HUDEP-2 (cell line): ENCODE data around the gene TMEM270.

Source experiments
- DNase-seq, 76 experiments: peaks; one replicate each; lab custom pipeline; 2025; ENCODE audit not compliant: unreplicated experiment in 76 of 76; lab: John Stamatoyannopoulos, UW

The TMEM270 gene

DNA sequence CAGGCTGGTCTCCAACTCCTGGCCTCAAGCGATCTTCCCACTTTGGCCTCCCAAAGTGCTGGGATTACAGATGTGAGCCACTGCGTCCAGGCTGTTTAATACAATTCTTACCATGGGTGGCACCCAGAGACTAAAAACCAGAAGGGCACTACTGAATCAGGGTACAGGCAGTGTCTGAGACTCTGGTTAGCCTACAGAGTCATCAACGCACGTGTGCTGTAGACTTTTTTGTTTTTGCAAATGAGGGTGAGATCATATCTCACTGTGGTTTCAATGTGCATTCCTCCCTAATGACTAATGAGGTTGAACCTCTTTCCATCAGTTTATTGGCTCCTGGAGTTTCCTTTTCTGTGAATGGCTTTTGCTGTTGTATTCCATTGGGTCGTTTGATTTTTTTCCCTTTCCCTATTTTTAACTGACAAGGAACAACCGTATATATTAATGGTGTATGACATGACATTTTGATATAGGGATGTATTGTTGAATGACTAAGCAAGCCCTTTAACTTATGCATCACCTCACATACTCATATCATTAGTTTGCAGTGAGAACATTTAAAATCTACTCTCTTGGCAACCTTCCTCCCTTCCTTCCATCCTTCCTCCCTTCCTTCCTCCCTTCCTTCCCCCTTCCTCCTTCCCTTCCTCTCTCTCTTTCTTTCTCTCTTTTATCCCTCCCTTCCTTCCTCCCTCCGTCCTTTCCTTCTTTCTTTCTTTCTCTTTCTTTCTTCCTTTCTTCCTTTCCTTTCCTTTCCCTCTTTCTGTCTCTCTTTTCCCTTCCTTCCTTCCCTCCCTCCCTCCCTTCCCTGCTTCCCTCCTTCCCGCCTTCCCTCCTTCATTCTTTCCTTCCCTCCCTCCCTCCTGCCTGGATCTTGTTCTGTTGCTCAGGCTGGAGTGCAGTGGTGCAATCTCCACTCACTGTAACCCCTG is 9.3 kb upstream of the TMEM270 start:
- DNase-seq: peak in 44 of 76 experiments; percentile 8 to 84 (median 63)

DNA sequence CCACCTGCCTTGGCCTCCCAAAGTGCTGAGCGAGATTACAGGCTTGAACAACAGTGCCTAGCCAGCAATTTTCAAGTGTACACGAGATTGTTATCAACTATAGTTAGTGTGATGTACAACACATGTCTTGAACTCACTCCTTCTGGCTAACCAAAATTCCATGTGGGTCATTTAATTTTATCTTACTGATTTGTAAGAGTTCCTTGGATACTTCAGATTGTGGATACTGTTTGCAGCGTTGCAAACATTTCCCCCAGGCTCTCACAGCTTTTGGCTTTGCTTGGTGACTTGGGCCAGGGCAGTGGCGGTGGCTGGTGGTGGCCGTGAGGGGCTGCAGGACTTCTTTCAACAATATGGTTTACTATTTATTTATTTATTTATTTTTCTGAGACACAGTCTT is 8.5 kb upstream of the TMEM270 start:
- DNase-seq: no peak

DNA sequence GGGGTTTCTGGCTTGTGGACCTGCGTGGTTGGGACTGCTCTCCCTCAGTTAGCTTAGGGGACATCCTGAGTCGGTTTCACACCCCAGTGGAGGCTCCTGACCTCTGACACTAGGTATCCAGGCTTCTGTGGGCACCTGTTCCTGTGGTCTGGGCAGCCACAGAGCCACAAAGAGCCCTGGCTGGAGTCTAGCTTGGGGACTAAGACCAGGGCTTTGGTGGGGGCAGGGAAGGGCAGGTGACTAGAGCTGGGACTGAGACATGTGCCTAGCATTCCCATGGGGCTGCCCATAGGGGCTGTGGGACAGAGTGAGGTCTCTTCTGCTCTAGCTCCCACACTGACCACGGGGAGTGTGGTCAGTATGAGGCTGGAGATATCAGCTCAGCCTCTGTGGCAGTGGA is 4.0 kb upstream of the TMEM270 start:
- DNase-seq: no peak

DNA sequence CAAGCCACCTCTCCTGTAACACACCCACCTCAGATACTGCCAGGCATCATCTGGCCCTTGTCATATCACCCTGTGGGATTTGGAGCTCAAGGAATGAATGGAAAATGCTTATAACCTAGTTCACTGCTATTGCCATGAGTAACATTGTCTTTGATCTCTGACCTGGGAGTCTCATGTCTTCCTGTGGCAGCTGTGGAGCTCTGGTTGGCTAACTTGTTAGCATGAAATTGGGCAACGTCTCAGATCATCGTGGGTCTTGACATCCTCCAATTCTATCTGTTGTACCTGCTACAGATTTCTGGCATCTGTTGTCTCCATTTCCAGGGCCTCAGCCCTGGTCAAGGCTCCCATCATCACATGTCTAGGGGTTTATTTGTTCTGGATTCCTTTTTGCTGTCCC is 2.2 kb upstream of the TMEM270 start:
- DNase-seq: no peak

DNA sequence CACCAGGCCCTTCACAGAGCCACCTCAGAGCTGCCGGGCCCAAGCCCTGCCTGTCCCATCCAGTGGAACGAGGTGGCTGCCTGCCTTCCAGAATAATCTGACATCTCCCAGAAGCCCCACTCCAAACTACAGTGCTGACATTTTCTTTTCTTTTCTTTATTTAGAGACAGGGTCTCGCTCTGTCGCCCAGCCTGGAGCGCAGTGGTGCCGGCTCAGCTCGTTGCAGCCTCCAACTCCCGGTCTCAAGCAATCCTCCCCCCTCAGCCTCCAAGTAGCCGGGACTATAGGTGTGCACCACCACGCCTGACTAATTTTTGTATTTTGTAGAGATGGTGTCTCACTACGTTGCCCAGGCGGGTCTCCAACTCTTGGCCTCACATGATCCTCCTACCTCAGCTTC is 346 bp downstream of the TMEM270 start:
- no peak for DNase-seq

DNA sequence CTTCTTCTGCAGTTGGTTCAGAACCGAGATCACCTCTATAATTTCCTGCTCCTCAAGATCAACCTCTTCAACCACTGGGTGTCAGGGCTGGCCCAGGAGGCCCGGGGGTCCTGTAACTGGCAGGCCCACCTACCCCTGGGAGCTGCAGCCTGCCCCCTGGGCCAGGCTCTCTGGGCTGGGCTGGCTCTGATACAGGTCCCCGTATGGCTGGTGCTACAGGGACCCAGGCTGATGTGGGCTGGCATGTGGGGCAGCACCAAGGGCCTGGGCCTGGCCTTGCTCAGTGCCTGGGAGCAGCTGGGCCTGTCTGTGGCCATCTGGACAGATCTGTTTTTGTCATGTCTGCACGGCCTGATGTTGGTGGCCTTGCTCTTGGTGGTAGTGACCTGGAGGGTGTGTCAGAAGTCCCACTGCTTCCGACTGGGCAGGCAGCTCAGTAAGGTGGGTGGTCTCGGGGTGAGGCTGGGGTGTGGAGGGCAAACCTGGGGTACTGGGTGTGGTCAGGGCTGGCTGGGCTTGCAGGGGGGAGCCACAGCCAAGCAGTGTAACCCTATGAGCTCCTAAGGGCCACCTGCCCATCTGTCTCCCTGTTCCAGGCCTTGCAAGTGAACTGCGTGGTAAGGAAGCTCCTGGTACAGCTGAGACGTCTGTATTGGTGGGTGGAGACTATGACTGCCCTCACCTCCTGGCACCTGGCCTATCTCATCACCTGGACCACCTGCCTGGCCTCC is 4.2 kb downstream of the TMEM270 start:
- no peak for DNase-seq

DNA sequence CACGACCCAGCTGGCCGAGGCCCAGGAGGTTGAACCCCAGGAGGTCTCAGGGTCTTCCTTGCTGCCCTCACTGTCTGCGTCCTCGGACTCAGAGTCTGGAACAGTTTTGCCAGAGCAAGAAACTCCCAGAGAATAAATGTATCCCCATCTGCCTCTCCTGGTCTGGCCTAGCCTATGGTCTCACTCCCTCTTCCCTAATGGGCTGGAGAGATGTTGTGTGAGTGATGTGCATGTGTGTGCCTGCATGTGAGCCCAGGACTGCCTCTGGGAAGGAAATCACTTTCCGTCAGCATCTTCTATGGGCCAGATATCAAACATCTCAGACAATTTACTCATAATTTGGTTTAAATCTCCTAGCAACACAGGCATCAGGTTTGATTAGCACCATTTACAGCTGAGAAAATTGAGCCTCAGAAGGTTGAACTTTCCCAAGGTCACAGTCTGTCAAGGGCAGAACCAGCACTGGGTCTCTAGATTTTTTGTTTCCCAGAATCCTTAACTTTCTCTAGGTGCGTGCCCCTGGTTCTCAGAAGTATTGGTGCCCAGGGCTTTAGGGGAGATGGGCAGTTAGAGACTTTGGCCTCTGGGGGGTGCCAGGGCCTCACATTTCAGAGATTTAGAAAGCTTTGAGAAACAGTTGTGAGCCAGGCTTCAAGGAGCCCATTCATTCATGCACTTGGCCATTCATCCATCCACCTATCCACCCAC is 4.9 kb downstream of the TMEM270 start:
- peak in 45 of 76 experiments; percentile 3 to 57 (median 30) for DNase-seq

DNA sequence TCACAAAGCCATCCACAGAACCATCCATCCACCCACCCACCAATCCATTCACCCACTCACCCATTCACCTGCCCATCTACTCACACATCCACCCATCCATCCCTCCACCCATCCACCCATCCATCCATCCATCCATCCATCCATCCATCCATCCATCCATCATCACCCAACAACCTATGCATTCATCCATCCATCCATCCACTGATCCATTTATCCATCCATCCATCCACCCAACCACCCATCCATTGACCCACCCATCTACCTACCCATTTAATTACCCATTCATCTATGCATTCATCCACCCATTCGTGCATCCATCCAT is 5.4 kb downstream of the TMEM270 start:
- no peak for DNase-seq

DNA sequence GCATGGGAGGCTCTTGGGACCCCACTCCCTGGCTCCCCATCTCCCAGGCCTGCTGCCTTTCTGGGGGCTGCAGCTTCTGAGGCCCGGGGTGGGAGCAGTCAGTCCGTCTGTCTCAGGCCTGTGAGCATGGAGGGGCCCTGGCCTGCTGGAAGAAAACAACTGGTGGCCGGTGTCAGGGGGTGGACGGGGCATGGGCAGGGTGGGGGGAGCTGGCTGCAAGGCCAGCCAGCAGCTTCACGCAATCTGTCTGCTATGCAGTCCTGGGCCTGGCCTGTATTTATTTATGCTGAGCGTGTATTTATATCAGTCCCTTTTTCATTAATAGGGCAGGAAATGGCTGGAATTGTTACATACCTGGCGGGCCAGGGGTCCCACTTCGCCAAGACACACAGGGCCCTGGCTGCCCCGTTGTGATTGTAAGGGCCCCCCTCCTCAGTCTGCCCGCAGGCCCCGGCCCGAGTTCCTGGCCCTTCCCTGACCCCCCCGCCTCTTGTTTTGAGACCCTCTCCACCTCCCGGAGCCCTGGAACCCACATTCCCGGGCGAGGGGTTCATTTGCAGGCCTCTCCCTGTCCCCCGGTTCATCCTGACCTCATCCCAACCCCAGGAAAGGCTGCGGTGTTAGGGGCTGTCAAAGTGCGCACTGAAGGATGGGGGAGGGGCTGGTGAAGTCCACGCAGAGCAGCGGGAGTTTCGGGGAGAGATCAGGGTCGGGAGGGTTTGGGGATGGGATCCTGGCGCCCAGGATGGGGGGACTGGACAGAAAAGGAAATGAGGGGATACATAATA is 8.2 kb downstream of the TMEM270 start:
- DNase-seq: no peak

DNA sequence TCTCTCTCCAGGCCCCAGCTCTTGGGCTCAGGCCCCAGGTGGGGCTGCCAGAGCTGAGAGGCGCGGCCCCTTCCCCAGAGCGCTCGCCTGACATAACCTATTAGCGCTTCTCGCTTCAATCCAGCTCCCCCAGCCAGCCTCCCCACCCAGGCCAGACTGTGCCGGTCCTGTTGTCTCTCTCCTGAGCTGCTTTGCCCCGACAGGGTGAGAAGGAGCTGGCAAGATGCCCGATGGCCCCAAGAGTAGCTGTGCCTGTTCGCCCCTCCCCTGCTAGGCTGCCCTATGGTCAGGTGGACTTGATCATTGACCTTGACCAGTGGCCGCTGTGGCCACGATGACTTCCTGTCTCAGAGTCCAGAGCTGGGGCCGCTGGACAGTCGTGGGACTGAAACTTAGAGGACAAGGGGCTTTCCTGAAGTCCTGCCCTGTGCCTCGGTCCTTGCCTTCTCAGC is 9.1 kb downstream of the TMEM270 start:
- DNase-seq: no peak

DNA sequence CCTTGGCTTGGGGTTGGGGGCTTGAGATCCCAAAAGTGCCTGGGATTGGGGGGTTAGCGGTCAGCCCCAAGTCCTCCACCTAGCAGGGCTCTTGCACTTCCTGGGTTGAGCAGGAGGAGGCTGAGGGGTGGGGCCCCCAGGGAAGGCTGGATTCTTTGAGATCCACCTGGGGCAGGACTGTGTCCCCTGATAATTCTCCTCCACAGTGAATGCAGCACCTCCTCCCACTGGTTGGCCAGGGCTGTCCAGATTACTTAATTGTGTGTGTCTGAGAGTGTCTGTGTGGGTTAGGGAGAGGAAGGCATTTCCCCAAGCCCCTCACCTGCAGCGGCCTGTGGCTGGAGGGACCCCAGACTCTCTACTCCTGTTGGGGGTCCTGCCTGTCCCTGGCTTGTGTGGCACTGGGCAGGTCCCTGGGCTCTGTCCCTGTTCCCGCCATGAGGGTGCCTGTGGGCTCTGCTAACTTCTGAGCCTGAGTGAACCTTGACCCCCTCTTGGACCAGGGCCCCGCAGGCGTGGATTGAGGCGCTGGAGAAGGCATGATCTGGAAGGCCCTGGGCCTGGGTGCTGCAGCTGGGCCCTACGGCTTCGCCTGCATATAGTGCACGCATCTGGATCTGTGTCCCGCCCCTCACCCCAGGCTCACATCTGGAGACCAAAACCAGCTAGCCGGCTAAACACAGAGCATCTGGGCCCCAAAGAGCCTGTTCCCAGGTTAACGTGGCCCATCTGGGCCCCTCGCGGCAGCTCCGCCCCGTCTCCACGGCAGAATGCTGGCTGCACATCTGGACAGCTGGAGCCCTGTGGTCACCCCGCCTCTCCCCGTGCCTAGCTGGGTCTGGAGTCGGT is 10.4 kb downstream of the TMEM270 start:
- no peak for DNase-seq

DNA sequence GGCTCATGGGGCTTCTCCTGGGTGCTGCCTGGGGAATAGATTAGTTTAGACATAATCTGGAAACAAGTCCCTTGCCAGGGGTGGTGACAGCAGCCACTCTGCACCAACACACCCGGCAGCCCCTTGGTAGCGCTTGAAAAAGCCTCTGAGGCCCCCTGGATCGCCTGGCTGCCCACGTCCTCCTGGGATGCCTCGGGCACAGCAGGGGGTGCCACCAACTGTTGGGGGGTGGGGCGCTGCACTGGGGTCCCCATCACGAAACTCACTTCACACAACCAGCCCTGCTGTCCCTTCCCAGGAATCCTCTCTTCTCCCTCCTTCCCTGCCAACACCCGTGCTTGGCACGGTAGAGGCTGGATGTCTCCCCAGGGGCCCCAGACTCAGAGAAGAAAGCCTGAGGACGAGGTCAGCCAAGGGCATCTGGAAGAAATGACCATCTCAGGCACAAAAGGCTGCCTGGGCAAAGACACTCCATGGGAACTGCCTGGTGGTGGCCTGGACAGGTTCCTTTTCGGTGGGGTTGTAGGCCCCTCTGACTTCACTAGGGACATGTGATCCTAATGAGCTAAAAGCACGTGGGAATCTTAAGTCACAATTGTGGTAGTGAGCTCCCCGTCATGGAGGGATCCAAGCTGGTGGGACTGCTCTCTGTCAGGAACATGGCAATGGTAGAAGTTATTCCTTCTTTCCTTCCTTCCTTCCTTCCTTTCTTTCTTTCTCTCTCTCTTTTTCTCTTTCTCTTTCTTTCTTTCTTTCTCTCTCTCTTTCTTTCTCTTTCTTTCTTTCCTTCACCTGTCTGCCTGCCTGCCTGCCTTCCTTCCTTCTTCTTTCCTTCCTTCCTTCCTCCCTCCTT is 11.3 kb downstream of the TMEM270 start:
- DNase-seq: no peak

DNA sequence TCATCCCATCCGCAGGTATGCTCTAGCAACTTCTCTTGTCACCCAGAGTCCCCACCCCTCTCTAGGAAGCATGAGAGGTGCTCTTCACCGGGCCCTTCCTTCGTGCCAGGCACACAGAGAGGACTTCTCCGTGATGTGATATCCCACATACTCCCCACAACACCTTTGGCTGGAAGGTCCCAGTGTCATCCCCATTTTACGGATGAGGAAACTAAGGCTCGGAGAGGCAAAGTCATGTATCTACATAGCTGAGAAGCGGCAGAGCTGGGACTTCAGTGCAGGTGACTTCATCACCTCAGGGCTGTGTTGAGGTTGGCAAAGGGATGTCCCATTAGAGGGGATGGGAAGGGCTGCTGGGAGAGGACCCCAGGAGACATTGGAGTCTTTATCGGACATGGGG is 15.4 kb downstream of the TMEM270 start:
- no peak for DNase-seq

DNA sequence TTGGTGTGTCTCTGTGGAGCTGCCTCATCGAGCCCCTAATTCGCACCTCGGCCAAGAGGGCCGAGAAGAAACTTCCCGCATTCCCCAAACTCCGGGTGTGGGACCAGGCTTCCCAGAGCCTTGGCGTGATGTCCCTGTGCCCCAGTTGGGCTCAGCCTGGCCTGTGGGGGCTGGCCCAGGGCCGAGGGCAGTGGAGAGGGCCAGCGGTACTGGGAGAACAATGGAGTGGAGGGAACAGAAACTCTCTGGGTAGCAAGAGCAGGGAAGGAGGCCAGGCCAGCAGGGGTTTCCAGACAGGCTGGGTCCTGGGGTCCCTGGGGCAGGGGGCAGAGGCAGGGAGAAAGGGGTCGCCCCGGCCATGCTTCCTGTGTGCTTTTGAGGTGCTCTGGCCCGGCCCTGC is 16.0 kb downstream of the TMEM270 start:
- DNase-seq: no peak

DNA sequence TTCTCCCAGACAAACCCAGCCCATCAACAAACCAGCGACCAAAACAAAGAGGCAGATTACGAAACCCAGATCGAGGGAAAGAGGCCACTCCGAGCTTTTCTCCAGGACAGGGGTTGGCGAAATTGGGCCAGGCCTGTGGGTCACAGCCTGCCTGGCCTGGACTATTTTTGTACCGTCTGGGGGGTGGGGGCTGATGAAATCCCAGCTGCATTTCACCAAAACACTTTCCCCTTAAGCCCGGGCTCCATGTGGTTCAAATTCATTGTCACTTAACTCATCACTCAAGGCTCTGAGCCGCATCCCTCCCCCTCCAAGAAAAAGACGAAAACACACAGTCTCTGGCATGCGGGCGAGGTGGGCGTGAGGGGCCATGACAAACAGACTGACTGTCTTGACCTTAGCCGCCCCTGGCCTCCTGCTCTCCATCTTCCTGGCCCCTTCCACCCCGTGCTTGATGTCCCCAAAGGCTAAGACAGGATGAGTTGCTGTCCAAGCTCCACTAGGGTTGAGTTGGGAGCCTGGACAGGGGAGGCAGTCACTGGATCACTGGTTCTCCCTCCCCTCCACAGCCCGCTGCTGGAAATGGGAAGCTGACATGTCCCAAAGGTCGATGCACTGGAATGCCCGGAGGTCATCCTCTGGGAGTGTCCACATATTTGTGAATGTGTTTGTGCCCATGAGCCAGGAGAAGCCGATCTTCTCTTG is 19.2 kb downstream of the TMEM270 start:
- no peak for DNase-seq

DNA sequence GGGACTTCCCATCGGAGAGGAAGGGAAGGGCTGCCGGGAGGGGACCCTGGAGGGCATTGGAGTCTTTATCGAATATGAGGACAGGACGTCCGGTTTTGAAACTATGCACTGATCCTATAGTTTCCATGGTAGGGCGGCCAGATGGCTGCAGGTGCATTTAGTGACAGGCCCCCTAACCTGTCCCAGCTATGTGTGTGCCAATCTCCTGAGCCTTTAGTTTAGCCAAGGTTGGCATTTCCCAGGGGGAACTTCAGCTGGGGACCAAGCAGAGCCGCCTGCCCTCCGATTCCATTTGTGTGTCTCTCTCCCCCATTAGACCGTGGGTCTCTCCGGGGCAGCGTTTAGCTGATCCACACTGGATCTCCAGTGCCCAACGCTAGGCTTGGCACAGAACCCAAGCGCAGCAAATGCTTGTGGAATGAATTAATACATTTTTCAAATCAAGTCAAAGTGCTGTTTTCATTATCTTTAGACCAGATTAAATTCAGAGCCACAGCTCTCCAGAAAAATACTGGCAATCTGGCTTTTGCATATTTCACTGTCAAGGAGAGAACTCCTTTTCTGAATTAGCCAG is 19.9 kb downstream of the TMEM270 start:
- DNase-seq: no peak

DNA sequence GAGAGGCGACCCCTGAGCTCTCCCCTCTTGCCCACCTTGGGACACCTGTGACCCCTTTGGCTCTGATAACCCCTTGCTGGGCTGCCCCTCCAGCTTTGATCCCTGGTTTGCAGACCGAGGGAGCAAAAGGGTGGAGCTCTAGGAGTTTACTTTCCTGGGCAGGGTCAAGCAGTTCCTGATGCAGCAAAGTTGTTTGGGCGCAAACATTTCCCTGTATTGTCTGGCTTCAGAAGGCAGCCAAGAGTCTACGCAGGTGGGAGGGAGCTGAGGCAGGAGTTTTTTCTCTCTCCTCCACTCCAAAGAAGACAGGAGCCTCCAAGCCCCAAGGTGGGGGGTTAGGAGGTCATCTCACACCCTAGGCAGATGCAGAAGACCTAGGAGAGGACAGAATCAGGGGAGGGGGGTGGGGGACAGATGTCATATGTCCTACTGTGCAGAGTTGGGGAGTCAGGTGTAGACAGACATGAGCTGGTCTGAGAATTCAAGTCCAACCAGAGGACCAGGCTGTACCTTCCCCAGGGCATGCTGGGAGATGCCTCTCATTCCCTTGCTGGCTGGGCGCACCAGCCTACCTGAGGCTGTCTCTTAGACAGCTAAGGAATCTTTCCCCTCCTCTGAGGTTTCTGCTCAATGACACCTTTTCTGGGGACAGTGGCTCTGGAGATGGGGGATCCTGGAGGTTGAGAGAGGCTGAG is 20.5 kb downstream of the TMEM270 start:
- no peak for DNase-seq
